HG03097 (cell line): Measurements from ENCODE around the gene DCUN1D3.
"Not testable (repeated sequence)": the region's sequence is repeated elsewhere in the genome, so short reads cannot be mapped to it uniquely, and the experiment has no call there.

Experiments
- ATAC-seq: cut with Tn5 transposase; IDR thresholded peaks from one replicate; pipeline ENCODE4 v1.9.1; 2021; ENCODE audit not compliant: unreplicated experiment, low FRiP score

The DCUN1D3 gene

GRCh38 chr16:20866801-20867200 is 33.4 kb downstream of the DCUN1D3 start:
- no peak for ATAC-seq

GRCh38 chr16:20866145-20866772 is 33.9 kb downstream of the DCUN1D3 start:
- ATAC-seq, result no peak

- ATAC-seq, result no peak
These were observed 34.6 kb downstream of the DCUN1D3 start for GRCh38 chr16:20865420-20866131.

GRCh38 chr16:20864376-20864775 is 35.8 kb downstream of the DCUN1D3 start:
- not testable (repeated sequence) for ATAC-seq

GRCh38 chr16:20862162-20862960 is 37.8 kb downstream of the DCUN1D3 start:
- ATAC-seq, result no peak

- ATAC-seq, result not testable (repeated sequence)
These were observed 39.2 kb downstream of the DCUN1D3 start for GRCh38 chr16:20860995-20861394.

GRCh38 chr16:20860361-20860760 is 39.8 kb downstream of the DCUN1D3 start:
- ATAC-seq, result no peak

GRCh38 chr16:20859699-20860098 is 40.5 kb downstream of the DCUN1D3 start:
- ATAC-seq, result no peak

- no peak for ATAC-seq
These were observed 40.9 kb downstream of the DCUN1D3 start for GRCh38 chr16:20859229-20859628.

- no peak for ATAC-seq
These were observed 42.9 kb downstream of the DCUN1D3 start for GRCh38 chr16:20857281-20857680.

GRCh38 chr16:20854963-20855362 is 45.2 kb downstream of the DCUN1D3 start:
- ATAC-seq, result no peak

GRCh38 chr16:20853981-20854620 is 46.1 kb downstream of the DCUN1D3 start:
- no peak for ATAC-seq

GRCh38 chr16:20853143-20853542 is 47.0 kb downstream of the DCUN1D3 start:
- no peak for ATAC-seq

- ATAC-seq, result no peak
These were observed 48.6 kb downstream of the DCUN1D3 start for GRCh38 chr16:20851601-20852000.

- ATAC-seq, result no peak
These were observed 49.2 kb downstream of the DCUN1D3 start for GRCh38 chr16:20850981-20851380.

- ATAC-seq, result no peak
These were observed 50.4 kb downstream of the DCUN1D3 start for GRCh38 chr16:20849589-20850390.

GRCh38 chr16:20847550-20847949 is 52.6 kb downstream of the DCUN1D3 start:
- no peak for ATAC-seq

- ATAC-seq, result no peak
These were observed 53.6 kb downstream of the DCUN1D3 start for GRCh38 chr16:20846551-20846950.

GRCh38 chr16:20846030-20846429 is 54.1 kb downstream of the DCUN1D3 start:
- ATAC-seq, result no peak

- ATAC-seq, result no peak
These were observed 55.6 kb downstream of the DCUN1D3 start for GRCh38 chr16:20844588-20844987.
